Germinal center (tissue), 1 donor: ENCODE results near the gene RPS6KA2.

Experiments
- DNase-seq: peaks from one replicate; pipeline ENCODE4 v3.0.0; 2012; ENCODE audit warnings: mixed read lengths, low spot score

The RPS6KA2 gene

DNA sequence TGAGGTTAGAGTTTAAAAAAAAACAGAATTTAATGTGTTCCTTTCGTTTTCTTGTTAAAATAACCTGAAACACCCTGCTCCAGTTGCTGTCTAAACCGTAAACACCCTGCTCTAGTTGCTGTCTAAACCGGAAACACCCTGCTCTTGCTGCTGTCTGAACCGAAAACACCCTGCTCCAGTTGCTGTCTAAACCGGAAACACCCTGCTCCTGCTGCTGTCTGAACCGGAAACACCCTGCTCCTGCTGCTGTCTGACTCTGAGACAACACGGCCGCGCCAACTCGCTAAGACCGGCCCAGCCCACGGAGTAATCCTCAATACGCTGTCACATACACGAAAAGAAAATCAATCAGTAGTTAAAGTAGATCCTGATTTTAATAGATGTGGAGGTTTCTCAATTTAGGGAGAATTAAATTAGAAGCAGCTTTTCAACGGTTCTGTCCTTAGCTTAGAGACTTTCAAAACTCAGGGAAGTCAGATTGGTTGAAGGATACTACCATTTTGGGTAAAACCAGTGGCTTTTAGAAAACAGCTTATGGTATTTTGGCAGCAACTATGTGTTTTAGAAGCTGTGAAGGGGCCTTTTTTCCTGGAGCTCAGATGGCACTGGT, 138.9 kb downstream of the RPS6KA2 start:
- peak; percentile 80 for DNase-seq

DNA sequence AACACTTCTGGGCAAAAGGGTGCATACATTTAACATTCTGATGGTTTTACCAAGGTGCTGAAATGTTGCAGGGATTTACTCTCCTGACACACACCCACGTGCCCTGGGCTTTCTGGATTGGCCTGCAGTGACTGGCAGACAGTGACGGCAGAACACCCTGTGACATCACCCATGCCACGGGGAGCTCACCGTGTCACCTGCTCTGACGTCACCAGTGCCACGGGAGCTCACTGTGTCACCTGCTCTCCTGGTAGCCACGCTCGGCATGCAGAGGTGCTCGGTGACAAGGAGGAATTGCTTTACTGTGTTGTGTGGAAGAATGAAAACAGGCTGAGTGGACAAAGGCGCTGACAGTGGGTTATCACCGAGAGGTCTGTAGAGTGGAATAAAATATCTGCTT, 139.9 kb downstream of the RPS6KA2 start:
- DNase-seq = no peak

DNA sequence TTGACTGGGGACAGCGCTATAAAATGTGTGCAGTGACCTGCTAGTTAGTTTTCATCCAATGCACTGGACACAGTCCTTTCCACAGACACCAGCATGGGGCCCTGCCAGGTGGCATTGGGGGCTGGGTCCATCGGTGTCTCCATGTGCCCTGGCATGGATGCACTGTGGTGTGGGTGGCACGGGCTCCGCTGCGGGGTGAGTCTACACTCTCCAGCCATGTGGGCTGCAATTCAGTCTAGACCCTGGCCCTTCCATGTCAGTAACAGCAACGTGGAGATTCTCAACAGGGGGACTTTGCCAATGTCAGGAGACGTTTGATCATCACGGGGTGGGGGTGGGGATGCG, 140.5 kb downstream of the RPS6KA2 start:
- no peak for DNase-seq

DNA sequence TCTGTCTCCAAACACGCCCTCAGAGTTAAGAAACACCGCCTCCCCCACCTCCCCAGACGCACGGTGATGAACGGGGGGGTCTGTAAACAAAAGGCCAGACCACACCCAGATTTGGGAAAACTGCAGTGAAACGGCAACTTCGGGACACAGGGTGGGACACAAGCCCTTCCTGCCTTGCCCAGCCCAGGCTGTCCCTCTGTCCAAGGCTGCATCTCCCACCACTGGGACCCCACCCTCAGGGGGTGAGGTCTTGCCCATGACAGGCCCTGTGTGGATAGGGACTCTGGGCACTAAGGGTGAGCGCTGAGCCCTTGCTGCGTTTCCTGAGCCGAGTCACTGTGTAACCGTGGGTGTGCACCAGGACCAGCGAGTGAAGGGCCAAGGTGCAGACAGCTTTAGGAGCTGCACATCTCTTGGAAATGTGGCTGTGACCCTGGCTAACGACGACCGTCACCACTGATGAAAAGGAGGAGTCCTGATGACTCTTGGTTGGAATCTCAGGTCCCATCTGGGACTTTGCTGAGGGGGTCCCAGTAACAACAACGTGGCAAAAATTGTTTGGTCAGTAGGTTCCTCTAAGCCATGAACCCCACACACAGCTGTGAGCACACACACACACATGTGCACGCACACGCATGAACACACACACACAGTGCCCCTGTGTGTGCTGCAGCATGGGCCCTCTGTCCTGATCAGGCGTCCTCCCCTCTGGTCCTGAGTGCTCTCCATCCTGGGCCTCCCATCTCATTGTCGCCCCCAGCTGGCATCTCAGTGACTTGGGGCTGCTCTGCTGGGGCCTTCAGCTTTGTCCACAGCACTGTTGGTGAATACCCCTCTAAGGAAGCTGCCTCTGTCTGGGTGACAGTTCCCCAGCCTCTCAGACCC, 141.2 kb downstream of the RPS6KA2 start:
- DNase-seq = no peak

DNA sequence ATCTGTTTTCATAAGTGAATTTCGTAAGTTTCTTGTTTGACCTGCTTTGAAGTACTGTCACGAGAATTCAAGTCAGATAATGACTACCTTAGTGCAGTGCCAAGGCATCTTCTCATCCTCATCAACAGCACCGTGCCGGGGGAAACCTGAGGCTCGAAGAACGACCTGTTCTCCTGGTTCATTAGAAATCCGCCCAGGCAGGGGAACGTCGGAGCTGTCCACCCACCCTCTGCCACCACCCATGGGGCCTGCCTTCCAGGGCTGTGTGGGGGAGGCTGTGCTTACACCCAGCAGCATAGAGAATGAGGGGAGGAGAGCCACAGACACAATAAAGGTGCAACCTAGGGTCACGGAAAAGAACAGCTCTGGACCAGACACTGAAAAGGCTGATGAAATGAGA, 142.2 kb downstream of the RPS6KA2 start:
- DNase-seq = no peak

DNA sequence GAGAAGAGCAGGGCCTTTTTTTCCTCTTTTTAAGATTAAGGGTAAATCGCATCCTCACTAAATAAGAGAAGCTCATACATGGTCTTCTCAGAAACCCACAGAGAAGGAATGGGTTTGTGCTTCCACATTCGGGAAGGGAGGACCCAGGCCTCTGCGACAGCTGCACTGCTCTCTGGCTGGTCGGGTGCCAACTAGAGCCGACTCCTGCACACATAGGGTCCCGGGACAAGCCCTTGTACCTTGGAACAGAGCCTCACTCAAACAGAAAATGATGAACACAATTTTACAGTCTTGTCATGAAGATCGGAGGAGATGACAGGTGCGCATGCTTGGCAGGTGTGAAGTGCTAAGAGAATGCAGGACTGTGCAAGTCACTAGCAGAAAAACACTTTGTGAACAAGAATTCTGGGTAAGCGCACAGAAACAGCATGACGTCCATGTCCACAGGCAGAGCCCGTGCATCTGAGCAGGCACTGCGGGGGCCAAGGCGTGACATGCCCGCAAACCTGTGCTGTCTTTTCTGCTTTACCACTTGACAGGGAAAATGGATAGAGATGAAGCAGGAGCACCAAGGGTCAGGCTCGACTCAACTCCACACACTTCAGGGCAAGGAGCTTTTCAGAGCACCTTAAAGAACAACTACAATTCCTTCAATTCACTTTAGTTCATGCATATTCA, 143.3 kb downstream of the RPS6KA2 start:
- no peak for DNase-seq

DNA sequence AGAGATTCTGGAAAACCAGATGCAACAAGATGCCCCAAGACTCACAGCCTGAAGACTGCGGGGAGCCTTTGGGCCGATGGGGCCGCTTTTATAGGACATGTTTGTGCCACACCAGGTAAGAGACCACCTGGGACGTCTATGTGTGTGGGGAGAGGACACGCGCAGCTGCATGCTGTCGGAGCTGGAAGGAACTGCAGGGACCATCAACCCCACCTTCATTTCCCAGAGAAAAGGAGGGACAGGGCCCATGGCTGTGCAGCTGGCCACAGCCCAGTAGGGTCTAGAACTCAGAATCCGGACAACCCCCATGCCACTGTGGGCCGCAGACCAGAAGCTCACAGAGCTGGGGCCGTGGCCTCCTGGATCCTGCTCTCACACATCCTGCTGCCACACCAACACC, 144.0 kb downstream of the RPS6KA2 start:
- no peak for DNase-seq

DNA sequence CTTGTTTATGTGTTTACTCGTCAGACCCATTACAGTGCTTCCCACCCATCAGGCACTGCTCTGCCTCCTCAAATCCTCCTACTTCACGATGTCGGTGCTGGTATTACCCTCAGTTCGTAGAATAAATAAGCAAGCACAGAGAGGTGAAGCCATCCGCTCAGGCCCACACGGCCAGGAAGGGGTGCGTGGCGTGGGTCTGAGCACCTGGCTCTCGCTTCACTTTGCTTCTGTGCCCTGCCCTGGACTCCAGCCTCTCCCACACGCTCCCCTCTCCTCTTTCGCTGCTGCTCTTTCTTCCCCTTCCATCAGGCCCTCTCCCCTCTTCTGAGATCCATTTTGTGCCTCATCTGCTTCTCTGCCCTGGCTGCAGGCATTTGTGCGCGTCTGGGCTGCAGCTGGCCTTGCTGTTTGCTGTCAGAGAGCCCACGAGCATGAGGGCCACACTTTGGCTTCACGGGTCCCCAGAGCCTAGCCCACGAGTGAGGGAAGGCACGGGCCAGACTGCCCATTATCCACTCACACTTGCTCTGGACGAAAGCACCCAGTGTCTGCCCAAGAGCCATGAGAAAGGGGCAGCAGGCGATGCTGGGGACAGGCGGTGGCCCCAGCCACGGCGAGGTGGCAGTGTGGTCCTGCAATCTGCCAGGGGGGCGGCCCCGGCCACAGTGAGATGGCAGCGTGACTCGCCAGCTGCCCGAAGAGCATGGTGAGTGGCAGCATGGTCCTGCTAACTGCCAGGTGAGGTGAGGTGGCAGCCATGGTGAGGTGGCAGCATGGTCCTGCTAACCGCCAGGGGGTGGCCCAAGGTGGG, 148.1 kb downstream of the RPS6KA2 start:
- DNase-seq = no peak

DNA sequence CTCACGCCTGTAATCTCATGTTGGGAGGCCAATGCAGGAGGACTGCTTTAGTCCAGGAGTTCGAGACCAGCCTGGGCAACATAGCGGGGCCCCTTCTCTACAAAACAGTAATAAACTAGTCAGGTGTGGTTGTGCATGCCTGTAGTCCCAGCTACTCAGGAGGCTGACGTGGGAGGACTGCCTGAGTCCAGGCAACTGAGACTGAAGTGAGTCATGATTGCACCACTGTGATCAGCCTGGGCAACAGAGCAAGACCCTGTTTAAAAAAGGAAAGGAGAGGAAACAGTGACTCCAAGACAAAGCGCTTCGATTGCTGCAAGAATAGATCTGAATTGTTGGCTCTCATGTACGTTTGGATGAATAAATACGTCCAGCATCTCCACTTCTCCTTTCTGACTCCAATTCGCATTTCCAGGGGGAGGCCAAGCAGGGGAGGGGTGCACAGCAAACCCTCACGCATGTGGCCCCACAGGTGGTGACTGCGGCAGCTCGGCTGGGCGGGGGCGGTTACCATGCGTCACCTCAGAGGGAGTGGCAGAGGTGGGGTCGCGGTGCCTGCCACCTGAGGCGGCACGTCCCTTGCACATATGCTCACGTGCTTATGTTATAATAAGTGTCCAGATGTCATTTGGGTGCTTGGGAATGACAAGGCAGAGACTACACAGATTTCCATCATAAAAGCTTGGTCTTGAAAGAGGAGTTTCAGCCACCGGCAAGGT, 149.2 kb downstream of the RPS6KA2 start:
- DNase-seq = no peak

DNA sequence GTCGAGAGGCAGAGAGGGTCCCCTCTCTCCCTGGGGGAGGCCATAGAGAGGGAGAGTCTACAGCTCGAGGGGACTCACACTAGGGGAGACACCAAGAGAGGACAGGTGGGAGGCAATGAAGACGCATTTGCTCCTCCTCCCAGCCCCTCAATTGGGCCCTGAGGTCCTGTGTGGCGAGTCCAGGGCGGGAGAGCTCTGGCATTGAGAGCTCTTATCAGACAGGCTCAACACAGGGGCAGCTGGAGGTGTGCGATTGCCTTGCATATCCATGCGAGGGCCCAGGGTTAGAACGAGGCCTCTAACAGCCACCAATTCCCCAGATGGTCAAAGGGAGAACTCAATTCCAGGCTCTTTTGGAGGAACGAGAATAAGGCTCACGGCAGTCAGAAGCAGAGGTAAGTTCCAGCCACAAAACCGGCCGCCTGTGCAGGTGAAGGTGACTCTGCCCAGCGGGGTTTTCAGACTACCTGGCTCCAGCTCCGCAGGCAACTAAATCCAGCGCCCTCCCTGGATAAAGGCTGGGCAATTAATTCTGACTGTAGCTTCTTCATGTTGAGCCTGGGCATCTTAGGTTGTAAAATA, 150.3 kb downstream of the RPS6KA2 start:
- no peak for DNase-seq

DNA sequence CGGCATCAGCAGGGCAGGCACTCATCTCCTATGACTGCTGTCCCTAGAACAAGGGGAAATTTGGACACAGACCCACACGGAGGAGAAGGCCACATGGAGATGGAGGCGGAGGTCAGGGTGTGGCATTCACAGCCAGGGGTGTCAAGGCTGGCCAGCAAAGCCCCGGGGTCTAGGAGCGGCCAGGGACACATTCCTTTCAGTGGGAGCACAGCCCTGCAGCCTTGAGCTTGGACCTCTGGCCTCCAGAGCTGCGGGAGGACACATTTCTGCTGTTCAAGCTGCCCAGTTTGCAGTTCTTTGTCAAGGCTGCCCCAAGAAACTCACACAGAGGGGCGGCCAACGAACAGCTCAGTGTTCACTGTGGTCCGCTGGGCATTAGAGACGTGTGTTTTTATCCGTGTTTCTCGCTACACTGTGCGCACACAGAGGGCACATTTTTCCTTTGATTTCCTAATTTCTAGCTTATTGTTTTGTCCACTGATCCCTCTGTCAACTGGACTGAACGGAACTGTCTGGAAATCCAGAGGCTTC, 150.9 kb downstream of the RPS6KA2 start:
- no peak for DNase-seq

DNA sequence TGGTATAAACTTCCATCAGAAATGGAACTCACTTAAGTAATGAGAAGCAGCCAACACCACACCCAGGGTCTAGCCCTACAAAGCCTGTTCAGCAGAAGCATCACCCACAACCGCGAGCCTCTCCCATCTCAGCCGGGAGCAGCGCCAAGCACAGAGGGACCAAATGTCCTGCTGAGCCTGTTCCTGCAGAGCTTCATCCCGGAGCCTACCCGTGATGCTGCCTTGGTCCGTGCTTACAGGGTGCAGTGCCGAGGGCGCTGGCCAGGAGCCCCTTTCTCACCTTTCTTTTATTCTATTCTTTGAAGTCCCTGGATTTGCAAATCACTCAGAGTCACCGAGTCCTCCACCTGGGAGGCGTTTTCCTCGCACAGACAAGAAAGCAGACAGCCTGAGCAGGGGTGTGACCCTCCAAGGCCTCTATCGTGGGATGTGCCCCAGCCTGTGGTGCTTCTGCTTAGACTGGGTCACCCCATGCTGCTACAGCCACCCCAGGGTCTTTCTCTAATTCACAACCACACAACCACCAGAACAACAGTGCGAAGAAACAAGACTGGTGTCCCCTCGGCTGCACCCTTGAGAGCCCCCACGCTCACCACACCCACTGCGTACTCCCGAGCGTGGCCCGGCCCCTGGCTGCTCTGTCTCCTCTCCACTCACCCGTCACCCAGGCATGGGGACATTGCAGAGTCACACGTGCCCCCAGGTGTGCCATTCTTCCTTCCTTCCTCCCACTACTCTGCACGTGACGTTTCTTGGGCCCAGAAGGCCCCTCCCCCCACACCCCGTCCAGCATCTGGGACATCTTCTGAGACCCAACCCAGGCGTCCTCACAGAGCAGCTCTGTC, 152.1 kb downstream of the RPS6KA2 start:
- no peak for DNase-seq

DNA sequence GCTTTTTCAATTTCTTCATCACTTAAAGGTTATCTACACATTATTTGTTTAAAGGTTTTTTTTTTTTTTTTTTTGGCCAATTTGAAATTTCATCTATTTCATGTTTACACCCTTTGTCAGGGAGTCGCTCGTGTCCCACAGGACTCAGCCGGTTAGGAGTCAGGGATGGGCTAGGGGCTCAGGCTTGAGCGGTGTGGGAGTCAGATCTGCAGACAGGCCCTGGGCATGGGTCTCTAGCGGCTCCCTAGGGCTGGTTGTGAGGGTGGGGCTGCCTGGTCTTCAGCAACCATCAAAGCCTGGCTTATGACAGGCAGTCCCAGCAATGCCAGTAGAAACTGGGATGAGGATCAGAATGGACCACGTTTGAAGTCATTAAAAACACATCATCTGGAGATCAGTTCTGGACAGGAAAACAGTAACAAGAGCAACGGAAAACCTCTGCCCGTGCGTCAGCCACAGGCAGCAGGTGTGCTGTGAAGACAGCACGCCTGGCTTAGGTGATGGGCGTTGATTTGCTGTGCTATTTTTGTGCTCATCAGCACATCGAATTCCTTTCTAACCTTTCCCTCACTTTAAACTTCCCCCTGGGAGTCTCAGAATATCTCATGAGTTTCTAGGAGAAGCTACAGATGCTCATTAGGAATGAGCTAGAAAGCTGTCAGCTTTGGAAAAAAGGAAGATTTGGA, 153.0 kb downstream of the RPS6KA2 start:
- no peak for DNase-seq

DNA sequence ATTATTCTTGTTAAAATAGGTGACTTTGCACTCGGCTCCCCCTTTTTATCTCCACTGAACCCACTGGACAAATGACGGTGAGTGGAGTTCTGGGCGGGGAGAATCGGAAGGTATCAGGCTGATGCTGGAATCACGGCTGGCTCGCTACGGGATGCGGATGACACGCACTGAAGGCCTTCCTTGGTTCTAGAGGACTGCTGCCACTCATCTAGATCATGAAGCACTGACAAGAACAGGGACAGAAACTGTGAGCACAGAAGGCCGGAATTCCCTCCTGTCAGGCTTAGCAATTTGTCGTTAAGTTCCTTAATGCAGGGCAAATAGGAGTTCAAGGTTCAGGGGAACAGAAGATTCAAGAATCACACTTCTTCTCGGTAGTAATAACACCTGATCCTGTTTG, 154.4 kb downstream of the RPS6KA2 start:
- no peak for DNase-seq

DNA sequence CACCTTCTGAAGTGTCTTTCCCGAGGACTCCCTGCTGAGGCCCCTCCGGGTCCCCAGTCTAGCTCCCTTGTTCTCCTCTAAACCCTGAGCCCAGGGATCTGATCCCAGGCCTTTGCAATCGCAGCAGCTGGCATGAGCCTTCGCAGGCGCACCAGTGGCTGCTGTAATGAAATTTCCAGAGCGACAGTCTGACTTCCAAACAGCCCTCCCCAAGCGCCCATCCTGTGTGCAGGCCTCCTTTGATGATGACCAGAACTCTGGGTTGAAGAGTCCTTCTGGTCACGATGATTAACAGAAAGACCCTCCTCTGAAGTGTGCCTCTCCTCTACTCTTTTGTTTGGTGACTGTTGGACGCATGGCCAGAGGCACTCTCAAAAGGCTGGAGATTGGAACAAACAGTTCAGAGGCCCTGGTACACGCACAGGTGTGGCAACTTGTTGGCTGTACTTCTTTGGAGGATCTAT, 155.2 kb downstream of the RPS6KA2 start:
- no peak for DNase-seq

DNA sequence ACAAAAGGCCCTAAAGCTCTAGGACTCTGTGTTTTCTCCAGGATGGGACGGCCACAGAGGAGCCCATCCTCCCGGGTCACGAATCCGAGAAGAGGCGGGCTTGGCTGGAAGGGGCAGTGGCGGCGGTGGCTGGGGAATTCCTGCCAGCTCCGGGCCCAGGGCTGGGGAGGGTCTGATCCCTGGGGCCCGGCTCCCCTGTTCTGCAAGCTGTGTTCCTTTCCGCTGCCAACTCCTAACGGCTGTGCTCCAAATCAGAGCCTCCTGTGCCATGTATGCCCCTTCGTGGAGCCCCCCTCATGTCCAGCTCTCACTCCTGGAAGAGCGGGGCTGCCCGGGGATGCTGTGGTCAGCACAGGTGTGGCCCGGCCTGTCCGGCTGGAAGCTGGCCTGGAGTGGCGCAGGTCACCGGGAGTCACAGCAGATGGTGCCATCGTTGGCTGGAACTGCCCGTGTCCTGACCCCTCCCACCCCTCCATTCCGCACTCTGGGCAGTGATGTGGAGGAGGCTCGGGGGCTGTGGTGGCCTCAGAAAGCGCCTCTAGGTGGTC, 156.1 kb downstream of the RPS6KA2 start:
- DNase-seq = no peak

DNA sequence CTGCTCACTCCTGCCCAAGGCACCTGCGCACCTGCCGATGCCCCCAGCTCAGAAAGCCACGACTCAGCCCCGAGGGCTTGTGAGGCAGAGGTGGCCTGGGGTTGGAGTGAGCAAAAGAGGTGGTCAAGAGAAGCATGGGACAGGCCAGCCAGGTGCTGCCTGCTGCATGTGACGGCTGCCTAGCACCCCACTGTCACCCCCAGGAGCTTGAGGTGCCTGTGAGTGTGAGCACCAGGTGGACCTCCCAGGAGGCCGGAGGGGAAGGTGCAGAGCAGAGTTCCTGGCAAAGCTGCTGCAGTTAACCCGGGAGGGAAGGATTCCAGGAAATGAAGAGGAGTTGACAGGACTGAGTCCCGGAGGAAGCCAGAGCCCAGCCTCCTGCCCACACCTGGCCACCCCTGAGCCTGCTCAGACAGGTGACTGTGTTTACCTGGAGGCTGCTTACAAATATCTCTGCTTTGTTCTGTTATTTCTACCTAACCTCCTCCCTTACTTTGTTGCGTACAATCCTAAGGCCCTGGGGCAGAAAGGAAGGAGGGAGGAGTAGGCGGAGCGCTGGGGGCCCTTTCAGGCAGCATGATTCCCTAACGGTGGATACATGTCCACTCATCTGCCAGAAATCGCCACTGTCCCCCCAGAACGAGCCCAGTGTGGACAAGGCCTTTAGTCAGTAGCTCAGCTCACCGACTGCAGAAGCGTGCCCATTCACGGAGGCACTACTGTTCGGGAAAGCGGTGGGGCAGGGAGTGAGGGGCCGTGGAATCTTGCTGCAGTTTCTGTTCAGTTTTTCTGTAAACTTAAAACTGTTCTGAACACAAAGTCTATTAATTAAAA, 156.8 kb downstream of the RPS6KA2 start:
- DNase-seq = no peak

DNA sequence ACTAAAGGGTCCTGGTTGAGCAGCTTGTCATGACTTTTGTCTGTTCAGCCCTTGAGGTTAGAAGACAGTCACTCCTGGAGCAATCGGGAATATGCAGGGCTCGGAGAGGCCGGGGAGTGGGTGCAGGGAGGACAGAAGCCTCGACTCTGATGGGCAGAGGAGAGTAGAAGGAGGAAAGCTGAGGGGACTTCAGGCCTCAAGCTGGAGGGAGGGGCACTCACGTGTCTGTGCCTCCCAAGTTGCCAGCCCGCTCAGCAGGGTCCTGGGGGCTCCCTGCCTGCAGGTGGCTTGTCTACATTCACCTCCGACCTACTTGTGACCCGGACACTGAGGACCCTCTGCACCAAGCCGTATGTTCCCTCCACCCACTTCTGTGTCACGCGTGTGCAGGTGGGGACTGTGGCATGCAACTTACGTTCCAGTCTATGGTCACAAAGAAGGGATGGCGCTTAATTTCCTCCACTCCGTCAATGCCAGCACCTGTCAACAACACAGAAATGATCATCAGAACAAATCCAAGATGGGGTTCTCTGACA, 157.6 kb downstream of the RPS6KA2 start:
- DNase-seq = no peak
